ENCODE results near the gene LRRC56. TPM values are rescaled to one million over a fixed set of nuclear protein-coding genes. Genes with fewer than 3 reads are reported as not detected.

Gene LRRC56
- total and polyA plus RNA-seq, 2 experiments from 2014 or later = 0.86 to 1.3 TPM

GRCh38 chr11:557328-558132 lies 20.2 kb downstream of the LRRC56 start:
- no peak for TF ChIP-seq EZH2phosphoT487 (IDR thresholded peaks at IDR 0.05; ENCODE audit: insufficient read depth, low read depth)
- TF ChIP-seq EZH2 (IDR thresholded peaks at IDR 0.05; ENCODE audit: insufficient read depth, poor library complexity, severe bottlenecking) = no peak
- H2AFZ ChIP-seq = no peak overlapping the region
- no peaks in the 10 kb centered on the region for H4K20me1 ChIP-seq (ENCODE audit: insufficient read depth)
- H3K36me3 ChIP-seq (ENCODE audit: low read depth) = no peaks in the 10 kb centered on the region
- in situ Hi-C loops (cut with MboI) = no loop called here
- H3K79me2 ChIP-seq (ENCODE audit: insufficient read depth) = no peaks in the 10 kb centered on the region
- H3K4me3 ChIP-seq = no peak overlapping the region
- H3K9ac ChIP-seq = no peak overlapping the region
- no peaks in the 10 kb centered on the region for H3F3A ChIP-seq (ENCODE audit: insufficient read depth)
- DNase-seq = no peak
- H3K9me2 ChIP-seq (ENCODE audit: insufficient read depth) = no peaks in the 10 kb centered on the region
- no peak overlapping the region for H3K4me2 ChIP-seq (ENCODE audit: unreplicated experiment)
- WGBS, 2 experiments (ENCODE audit: low coverage in 1 of 2, low lambda C conversion rate in 2 of 2, missing lambda C conversion rate in 2 of 2) = 71 to 77% methylated on average over 20 to 22 of the region's 24 CpGs
- H3K27me3 ChIP-seq (replicated peaks; ENCODE audit: insufficient read depth) = peaks cover 12% of the 10 kb centered on the region
- H3K4me1 ChIP-seq (ENCODE audit: insufficient read depth) = no peaks in the 10 kb centered on the region
- no peak overlapping the region for H3K27ac ChIP-seq
- H3K9me3 ChIP-seq (ENCODE audit: low read depth) = no peaks in the 10 kb centered on the region

- Histone ChIP-seq H2AFZ (no peak overlapping the region), H4K20me1 (ENCODE audit: insufficient read depth) (no peaks in the 10 kb centered on the region), H3K9me3 (ENCODE audit: low read depth) (no peaks in the 10 kb centered on the region), H3K4me1 (ENCODE audit: insufficient read depth) (no peaks in the 10 kb centered on the region), H3K79me2 (ENCODE audit: insufficient read depth) (no peaks in the 10 kb centered on the region), H3K27me3 (replicated peaks; ENCODE audit: insufficient read depth) (peaks cover 12% of the 10 kb centered on the region), H3K9ac (no peak overlapping the region), H3K27ac (no peak overlapping the region), H3K4me2 (ENCODE audit: unreplicated experiment) (no peak overlapping the region), H3F3A (ENCODE audit: insufficient read depth) (no peaks in the 10 kb centered on the region), H3K36me3 (ENCODE audit: low read depth) (no peaks in the 10 kb centered on the region), H3K4me3 (no peak overlapping the region), H3K9me2 (ENCODE audit: insufficient read depth) (no peaks in the 10 kb centered on the region)
- DNase-seq = no peak
- in situ Hi-C loops (cut with MboI) = no loop called here
- 72 to 73% methylated on average over 16 to 20 of the region's 20 CpGs for WGBS, 2 experiments (ENCODE audit: low coverage in 1 of 2, low lambda C conversion rate in 2 of 2, missing lambda C conversion rate in 2 of 2)
- no peak for TF ChIP-seq EZH2phosphoT487 (IDR thresholded peaks at IDR 0.05; ENCODE audit: insufficient read depth, low read depth)
- TF ChIP-seq EZH2 (IDR thresholded peaks at IDR 0.05; ENCODE audit: insufficient read depth, poor library complexity, severe bottlenecking) = no peak
Measured at GRCh38 chr11:558503-558902, 21.2 kb downstream of the LRRC56 start.

DNA sequence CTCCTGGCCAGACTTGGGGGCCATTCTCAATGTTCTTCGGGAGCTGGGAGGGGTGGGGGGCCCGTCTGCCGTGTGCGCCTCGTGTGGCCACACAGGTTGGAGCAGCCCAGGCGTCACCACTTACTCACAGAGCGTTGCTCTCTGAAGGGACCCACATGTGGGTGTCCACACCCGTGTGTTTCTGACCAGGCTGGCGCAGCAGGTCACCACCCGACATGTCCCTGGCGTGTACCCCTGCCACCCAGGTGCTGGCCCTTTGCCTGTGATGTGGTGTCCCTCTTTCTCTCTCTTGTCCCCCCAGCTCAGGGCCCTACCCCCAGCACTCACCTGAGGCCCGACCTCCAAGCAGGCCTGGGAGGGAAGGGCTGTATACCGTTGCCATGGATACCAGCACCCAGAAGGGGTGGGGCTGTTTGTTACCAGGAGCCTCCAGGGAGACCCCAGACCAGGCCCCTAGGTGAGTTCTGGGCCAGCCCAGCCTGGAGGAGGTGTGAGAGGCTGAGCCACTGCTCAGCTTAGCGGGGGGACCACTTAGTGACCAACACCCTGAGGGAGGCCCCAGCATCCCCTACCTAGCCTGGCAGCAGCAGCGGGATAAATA lies 21.8 kb downstream of the LRRC56 start:
- in situ Hi-C loops (cut with MboI) = no loop called here
- Histone ChIP-seq H3K4me1 (ENCODE audit: insufficient read depth) (no peaks in the 10 kb centered on the region), H3K27me3 (replicated peaks; ENCODE audit: insufficient read depth) (peaks cover 12% of the 10 kb centered on the region), H4K20me1 (ENCODE audit: insufficient read depth) (no peaks in the 10 kb centered on the region), H2AFZ (no peak overlapping the region), H3K4me3 (no peak overlapping the region), H3K9me2 (ENCODE audit: insufficient read depth) (no peaks in the 10 kb centered on the region), H3K36me3 (ENCODE audit: low read depth) (no peaks in the 10 kb centered on the region), H3K79me2 (ENCODE audit: insufficient read depth) (no peaks in the 10 kb centered on the region), H3K4me2 (ENCODE audit: unreplicated experiment) (no peak overlapping the region), H3K9me3 (ENCODE audit: low read depth) (no peaks in the 10 kb centered on the region), H3F3A (ENCODE audit: insufficient read depth) (no peaks in the 10 kb centered on the region), H3K9ac (no peak overlapping the region), H3K27ac (no peak overlapping the region)
- TF ChIP-seq EZH2phosphoT487 (IDR thresholded peaks at IDR 0.05; ENCODE audit: insufficient read depth, low read depth) = no peak
- no peak for TF ChIP-seq EZH2 (IDR thresholded peaks at IDR 0.05; ENCODE audit: insufficient read depth, poor library complexity, severe bottlenecking)
- WGBS, 2 experiments (ENCODE audit: low coverage in 1 of 2, low lambda C conversion rate in 2 of 2, missing lambda C conversion rate in 2 of 2) = 44 to 54% methylated on average over 15 of the region's 15 CpGs
- no peak for DNase-seq

- Histone ChIP-seq H3K4me1 (ENCODE audit: insufficient read depth) (no peaks in the 10 kb centered on the region), H3K9me3 (ENCODE audit: low read depth) (no peaks in the 10 kb centered on the region), H3F3A (ENCODE audit: insufficient read depth) (no peaks in the 10 kb centered on the region), H3K4me2 (ENCODE audit: unreplicated experiment) (no peak overlapping the region), H3K9ac (no peak overlapping the region; the same call in 1 of the 2 replicates), H3K9me2 (ENCODE audit: insufficient read depth) (no peaks in the 10 kb centered on the region), H3K4me3 (no peak overlapping the region), H2AFZ (0 out of 2 replicates have a peak overlapping the region, but pooled peaks have one; percentile 38), H4K20me1 (ENCODE audit: insufficient read depth) (no peaks in the 10 kb centered on the region), H3K27me3 (replicated peaks; ENCODE audit: insufficient read depth) (peaks cover 12% of the 10 kb centered on the region), H3K27ac (no peak overlapping the region), H3K79me2 (ENCODE audit: insufficient read depth) (no peaks in the 10 kb centered on the region), H3K36me3 (ENCODE audit: low read depth) (no peaks in the 10 kb centered on the region)
- in situ Hi-C loops (cut with MboI) = no loop called here
- DNase-seq = no peak
- 81 to 84% methylated on average over 18 of the region's 18 CpGs for WGBS, 2 experiments (ENCODE audit: low coverage in 1 of 2, low lambda C conversion rate in 2 of 2, missing lambda C conversion rate in 2 of 2)
- no peak for TF ChIP-seq EZH2 (IDR thresholded peaks at IDR 0.05; ENCODE audit: insufficient read depth, poor library complexity, severe bottlenecking)
- TF ChIP-seq EZH2phosphoT487 (IDR thresholded peaks at IDR 0.05; ENCODE audit: insufficient read depth, low read depth) = no peak
Measured at GRCh38 chr11:559712-560304, 22.5 kb downstream of the LRRC56 start.
